Measurements from ENCODE around the gene MLH1. TPM values are rescaled to one million over a fixed set of nuclear protein-coding genes. Genes with fewer than 3 reads are reported as not detected.

MLH1 gene
- total and polyA plus RNA-seq, 10 of the 15 experiments (the other 5 are each of a cell fraction or from before 2014, with no cell fraction given): 58.6 to 109 (median 81.4) TPM

GRCh38 chr3:37071921-37072320 is 78.6 kb downstream of the MLH1 start (continued):
- no peak for TF ChIP-seq ZBTB4 (CRISPR knock-in tag; IDR thresholded peaks at IDR 0.05)

GRCh38 chr3:37072892-37073291 is 79.6 kb downstream of the MLH1 start:
- Histone ChIP-seq H4K20me1 (ENCODE audit: control insufficient read depth, insufficient read depth) (no peaks in the 10 kb centered on the region), H3K4me1 (ENCODE audit: control insufficient read depth, insufficient read depth, low read length) (no peaks in the 10 kb centered on the region), H3K9me3 (replicated peaks; ENCODE audit: control insufficient read depth, insufficient read depth, low read length) (no peaks in the 10 kb centered on the region), H3K9ac (ENCODE audit: control insufficient read depth, insufficient read depth, low read length) (no peak overlapping the region), H3K79me2 (ENCODE audit: control insufficient read depth, insufficient read depth, low read length) (no peaks in the 10 kb centered on the region), H3K27me3 (replicated peaks in 1 of 2; ENCODE audit: control insufficient read depth in 2 of 2, insufficient read depth in 2 of 2, low read length in 1 of 2) (no peaks in the 10 kb centered on the region), H2AFZ (ENCODE audit: control insufficient read depth, low read depth, low read length) (no peak overlapping the region), H3K4me3 (no peak overlapping the region), H3K36me3 (ENCODE audit: control insufficient read depth in 2 of 2, insufficient read depth in 2 of 2, low read length in 1 of 2) (peaks cover 0 to 4% of the 10 kb centered on the region in 2 experiments; a peak in 2 of 4 replicates), H3K4me2 (ENCODE audit: control insufficient read depth, insufficient read depth) (no peak overlapping the region), H3K27ac (ENCODE audit: control insufficient read depth, insufficient read depth) (no peak overlapping the region)
- RAD21 ChIA-PET (ENCODE audit: unreplicated experiment): interaction anchor here (1.1 kb wide), 1 partner anchor 114 kb away, joined by 3 read pairs; no protein-coding TSS in a partner anchor
- ATAC-seq (no peak), FAIRE-seq (no peak), DNase-seq (ENCODE audit: low read depth, low spot score) (no peak)
- BruUV-seq (replicated peaks): no TSS peak
- CTCF ChIA-PET: interaction anchor here (0.7 to 1.0 kb wide), 2 partner anchors 56 to 750 kb away, joined by 3 read pairs; no protein-coding TSS in a partner anchor
- POLR2A ChIA-PET: no interaction called here
- in situ Hi-C loops (cut with MboI): no loop called here
- SMC1A ChIA-PET (ENCODE audit: uncharacterized antibody, unreplicated experiment): interaction anchor here (1.2 to 1.3 kb wide), 3 partner anchors 11 to 32 kb away, joined by 3 to 5 read pairs (median 4); no protein-coding TSS in a partner anchor
- intact Hi-C loops (cut with micrococcal nuclease; ENCODE audit: unreplicated experiment): no loop called here
- no peak for TF ChIP-seq PBX3 (IDR thresholded peaks at IDR 0.05; ENCODE audit: insufficient replicate concordance, low read depth, low read length)
- TF ChIP-seq RUNX3 (IDR thresholded peaks at IDR 0.05; ENCODE audit: low read length): 0 out of 2 replicates have a peak, but pooled peaks have one; percentile 39
- TF ChIP-seq BMI1 (IDR thresholded peaks at IDR 0.05; ENCODE audit: borderline replicate concordance): no peak
- TF ChIP-seq NFYB (IDR thresholded peaks at IDR 0.05; ENCODE audit: insufficient read depth, low read depth, low read length): 0 out of 2 replicates have a peak, but pooled peaks have one; percentile 15
- 69% methylated on average over 2 of the region's 2 CpGs for WGBS (ENCODE audit: insufficient coverage, insufficient replicate concordance, low lambda C conversion rate, missing lambda C conversion rate)

Data from GM12878 (cell line).